HFFc6 (cell line): ENCODE data around the gene SPINK14. TPM values are rescaled to one million over a fixed set of nuclear protein-coding genes. Genes with fewer than 3 reads are reported as not detected.

Experiments used
- DNase-seq: peaks from one replicate; pipeline ENCODE4 v3.0.0-alpha.2; 2018
- H3K27ac Mint-ChIP-seq: 2 replicates; pipeline ENCODE4 v1.8.0; 2020; ENCODE audit warnings: mild to moderate bottlenecking, mixed read lengths
- H3K27me3 Mint-ChIP-seq: 2 replicates; pipeline ENCODE4 v1.8.0; 2021; ENCODE audit warnings: mild to moderate bottlenecking, moderate library complexity, mixed read lengths; ENCODE audit not compliant: insufficient read depth
- H3K36me3 Mint-ChIP-seq: 2 replicates; pipeline ENCODE4 v1.8.0; 2021; ENCODE audit warnings: low read depth, mixed read lengths
- H3K4me1 Mint-ChIP-seq: 2 replicates; pipeline ENCODE4 v1.8.0; 2020; ENCODE audit warnings: low read depth, mixed read lengths
- H3K4me3 Mint-ChIP-seq: 2 replicates; pipeline ENCODE4 v1.8.0; 2020; ENCODE audit warnings: mild to moderate bottlenecking, moderate library complexity, mixed read lengths
- H3K9me3 Mint-ChIP-seq: 2 replicates; pipeline ENCODE4 v1.8.0; 2020; ENCODE audit warnings: mild to moderate bottlenecking, mixed read lengths
- total RNA-seq, 6 experiments: library from RNA; stranded (reverse); fragmentation: NEBNext Ultra II Directional; extraction: Animal tissue kit (Norgen Biotek cat#: 25700); gene quantifications; 2 replicates in 1 of 6; 3 replicates in 5 of 6; pipeline ENCODE4 v1.2.3, GENCODE V29; 2021
- TF ChIP-seq, protein P1 (sequence below): fragments of 200-600 bp; sonication (generic); IDR thresholded peaks from 2 replicates; pipeline ENCODE4 v1.5.0; 2021; ENCODE audit warnings: antibody characterized with exemption, mild to moderate bottlenecking

Gene SPINK14
- total RNA-seq, 6 experiments from 2014 or later, result not detected

DNA sequence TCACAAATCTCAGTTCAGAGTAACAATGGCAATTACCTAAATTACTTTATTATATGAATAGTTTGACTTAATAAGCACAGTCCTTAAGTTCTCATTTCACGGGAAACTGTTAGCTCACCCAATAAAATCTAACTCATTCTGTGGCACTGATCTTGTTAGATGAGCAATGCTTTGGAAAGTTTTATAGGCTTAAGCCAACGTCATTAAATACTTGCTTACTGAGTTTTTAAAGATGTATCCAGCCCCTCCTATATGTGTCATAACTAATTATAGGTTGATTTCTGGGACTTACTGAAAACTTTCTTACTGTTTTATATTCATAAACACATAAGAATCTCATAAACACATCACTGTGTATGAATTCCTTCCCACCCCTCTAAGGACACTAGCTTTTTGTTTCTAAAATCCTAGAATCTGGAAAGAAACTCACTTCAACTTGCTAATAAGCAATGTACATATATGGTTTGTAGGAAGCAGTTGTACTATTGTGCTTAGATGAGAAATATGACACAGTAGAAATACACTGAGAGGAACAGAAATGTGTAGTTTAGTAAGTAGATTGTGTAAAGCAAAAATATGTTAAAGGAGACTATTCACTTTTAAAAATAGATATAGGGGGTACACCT lies 55.9 kb downstream of the SPINK14 start:
- Mint-ChIP-seq H3K4me1 (no peaks in the 10 kb centered on the region), H3K27me3 (peaks cover 2% of the 10 kb centered on the region; the same call in 1 of the 2 replicates), H3K9me3 (peaks cover 19% of the 10 kb centered on the region), H3K36me3 (no peaks in the 10 kb centered on the region), H3K4me3 (no peak overlapping the region), H3K27ac (no peak overlapping the region)
- DNase-seq, result no peak
- TF ChIP-seq, protein P1, sequence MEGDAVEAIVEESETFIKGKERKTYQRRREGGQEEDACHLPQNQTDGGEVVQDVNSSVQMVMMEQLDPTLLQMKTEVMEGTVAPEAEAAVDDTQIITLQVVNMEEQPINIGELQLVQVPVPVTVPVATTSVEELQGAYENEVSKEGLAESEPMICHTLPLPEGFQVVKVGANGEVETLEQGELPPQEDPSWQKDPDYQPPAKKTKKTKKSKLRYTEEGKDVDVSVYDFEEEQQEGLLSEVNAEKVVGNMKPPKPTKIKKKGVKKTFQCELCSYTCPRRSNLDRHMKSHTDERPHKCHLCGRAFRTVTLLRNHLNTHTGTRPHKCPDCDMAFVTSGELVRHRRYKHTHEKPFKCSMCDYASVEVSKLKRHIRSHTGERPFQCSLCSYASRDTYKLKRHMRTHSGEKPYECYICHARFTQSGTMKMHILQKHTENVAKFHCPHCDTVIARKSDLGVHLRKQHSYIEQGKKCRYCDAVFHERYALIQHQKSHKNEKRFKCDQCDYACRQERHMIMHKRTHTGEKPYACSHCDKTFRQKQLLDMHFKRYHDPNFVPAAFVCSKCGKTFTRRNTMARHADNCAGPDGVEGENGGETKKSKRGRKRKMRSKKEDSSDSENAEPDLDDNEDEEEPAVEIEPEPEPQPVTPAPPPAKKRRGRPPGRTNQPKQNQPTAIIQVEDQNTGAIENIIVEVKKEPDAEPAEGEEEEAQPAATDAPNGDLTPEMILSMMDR, result no peak

Other genes starting within 250 kb of the SPINK14 start
- gene SPINK5, start 104.6 kb upstream of the SPINK14 start, total RNA-seq, result not detected
- gene SPINK6, start 34.5 kb downstream of the SPINK14 start, total RNA-seq, result not detected
- not detected for gene MARCOL, start 70.0 kb downstream of the SPINK14 start, total RNA-seq
- not detected for gene SPINK13, start 100.2 kb downstream of the SPINK14 start, total RNA-seq
- not detected for gene SPINK7, start 143.9 kb downstream of the SPINK14 start, total RNA-seq
- gene SPINK9, start 167.0 kb downstream of the SPINK14 start, total RNA-seq, result not detected
- 10 to 100 TPM; 28.1 to 31.7 (median 30.9) TPM for gene FBXO38, start 215.4 kb downstream of the SPINK14 start, total RNA-seq